NB4 (cell line): ENCODE measurements around the gene ADAMTSL2.

ENCODE experiments used
- CTCF ChIP-seq: IDR thresholded peaks from one replicate; pipeline ENCODE4 v1.5.1; 2012; ENCODE audit warnings: low read depth, low read length
- MAX ChIP-seq: IDR thresholded peaks from 2 replicates; pipeline ENCODE4 v1.6.1; 2011; ENCODE audit warnings: low read depth, low read length
- MYC ChIP-seq: IDR thresholded peaks from 2 replicates; pipeline ENCODE4 v1.6.1; 2011; ENCODE audit warnings: low read depth, low read length
- POLR2A ChIP-seq: IDR thresholded peaks from 2 replicates; pipeline ENCODE4 v1.6.1; 2011; ENCODE audit warnings: mild to moderate bottlenecking; ENCODE audit not compliant: insufficient read length; ENCODE audit errors: extremely low read depth

GRCh38 chr9:133602277-133602676 lies 67.8 kb downstream of the ADAMTSL2 start:
- TF ChIP-seq CTCF (no peak), POLR2A (no peak), MYC (no peak), MAX (no peak)
